Osteocyte (in vitro differentiated cells): ENCODE data around the gene DCUN1D1. TPM values are rescaled to one million over a fixed set of nuclear protein-coding genes. Genes with fewer than 3 reads are reported as not detected.

Experiments used
- DNase-seq: peaks from one replicate; pipeline ENCODE4 v3.0.0; 2021; ENCODE audit warnings: mixed read lengths; ENCODE audit not compliant: unreplicated experiment; ENCODE audit errors: extremely low spot score
- H3K27ac Mint-ChIP-seq: one replicate; pipeline ENCODE4 v1.8.0; 2021; ENCODE audit warnings: mild to moderate bottlenecking, mixed read lengths; ENCODE audit not compliant: unreplicated experiment
- H3K27me3 Mint-ChIP-seq: one replicate; pipeline ENCODE4 v1.8.0; 2021; ENCODE audit warnings: mixed read lengths; ENCODE audit not compliant: unreplicated experiment
- H3K36me3 Mint-ChIP-seq: one replicate; pipeline ENCODE4 v1.8.0; 2021; ENCODE audit warnings: mixed read lengths; ENCODE audit not compliant: unreplicated experiment
- H3K4me1 Mint-ChIP-seq: one replicate; pipeline ENCODE4 v1.8.0; 2021; ENCODE audit warnings: mixed read lengths; ENCODE audit not compliant: unreplicated experiment
- H3K4me3 Mint-ChIP-seq: one replicate; pipeline ENCODE4 v1.8.0; 2021; ENCODE audit warnings: mild to moderate bottlenecking, moderate library complexity, mixed read lengths; ENCODE audit not compliant: unreplicated experiment
- H3K9me3 Mint-ChIP-seq: one replicate; pipeline ENCODE4 v1.8.0; 2021; ENCODE audit warnings: mixed read lengths; ENCODE audit not compliant: unreplicated experiment
- CTCF ChIP-seq: fragments of 200-600 bp; sonication (generic); IDR thresholded peaks from 2 replicates; pipeline ENCODE4 v1.5.0; 2021; ENCODE audit warnings: antibody characterized with exemption, mild to moderate bottlenecking, moderate library complexity
- total RNA-seq: library from RNA; stranded (reverse); gene quantifications from 2 replicates; pipeline ENCODE4 v1.2.1, GENCODE V29; 2021

DCUN1D1 gene
- total RNA-seq, 1 donor from 2014 or later, result 56.5 TPM

- TF ChIP-seq CTCF, result no peak
- Mint-ChIP-seq H3K4me1 (peaks cover 2% of the 10 kb centered on the region), H3K9me3 (peaks cover 3% of the 10 kb centered on the region), H3K27ac (no peak overlapping the region), H3K27me3 (no peaks in the 10 kb centered on the region), H3K4me3 (no peak overlapping the region), H3K36me3 (peaks cover 13% of the 10 kb centered on the region)
- DNase-seq, result no peak
These were observed 54.4 kb downstream of the DCUN1D1 start for GRCh38 chr3:182925944-182926337.

- Mint-ChIP-seq H3K9me3 (peaks cover 3% of the 10 kb centered on the region), H3K4me1 (peaks cover 2% of the 10 kb centered on the region), H3K36me3 (peaks cover 16% of the 10 kb centered on the region), H3K27me3 (no peaks in the 10 kb centered on the region), H3K27ac (no peak overlapping the region), H3K4me3 (no peak overlapping the region)
- no peak for DNase-seq
- TF ChIP-seq CTCF, result no peak
These were observed 54.9 kb downstream of the DCUN1D1 start for GRCh38 chr3:182925330-182925943.

- H3K4me3 Mint-ChIP-seq, result no peak overlapping the region
- TF ChIP-seq CTCF, result no peak
- peaks cover 13% of the 10 kb centered on the region for H3K36me3 Mint-ChIP-seq
- peaks cover 2% of the 10 kb centered on the region for H3K4me1 Mint-ChIP-seq
- no peak overlapping the region for H3K27ac Mint-ChIP-seq
- H3K27me3 Mint-ChIP-seq, result no peaks in the 10 kb centered on the region
- no peak for DNase-seq
- H3K9me3 Mint-ChIP-seq, result peaks cover 3% of the 10 kb centered on the region
These were observed 58.5 kb downstream of the DCUN1D1 start for GRCh38 chr3:182921665-182922355.

GRCh38 chr3:182920515-182921084, 59.7 kb downstream of the DCUN1D1 start:
- peak overlapping the region; percentile 24 for H3K27ac Mint-ChIP-seq
- H3K9me3 Mint-ChIP-seq, result peaks cover 3% of the 10 kb centered on the region
- H3K4me1 Mint-ChIP-seq, result peaks cover 2% of the 10 kb centered on the region
- no peak for DNase-seq
- H3K36me3 Mint-ChIP-seq, result peaks cover 13% of the 10 kb centered on the region
- TF ChIP-seq CTCF, result no peak
- H3K27me3 Mint-ChIP-seq, result no peaks in the 10 kb centered on the region
- no peak overlapping the region for H3K4me3 Mint-ChIP-seq

GRCh38 chr3:182919866-182920357, 60.4 kb downstream of the DCUN1D1 start:
- H3K27me3 Mint-ChIP-seq, result no peaks in the 10 kb centered on the region
- H3K27ac Mint-ChIP-seq, result no peak overlapping the region
- peaks cover 18% of the 10 kb centered on the region for H3K36me3 Mint-ChIP-seq
- TF ChIP-seq CTCF, result no peak
- no peak for DNase-seq
- peaks cover 2% of the 10 kb centered on the region for H3K4me1 Mint-ChIP-seq
- H3K4me3 Mint-ChIP-seq, result no peak overlapping the region
- H3K9me3 Mint-ChIP-seq, result peaks cover 3% of the 10 kb centered on the region
